ENCODE measurements around the gene EXOC6.
A peak's percentile ranks its signal among the peaks of the same experiment; 100 is the strongest.

The EXOC6 gene

GRCh38 chr10:92848441-92849233 is at the start of gene EXOC6 (continued):
- TF ChIP-seq PRDM6 (tag by site-specific recombination; IDR thresholded peaks at IDR 0.05) = no peak
- TF ChIP-seq MEIS1 (CRISPR knock-in tag; IDR thresholded peaks at IDR 0.05; ENCODE audit: borderline replicate concordance) = no peak
- no peak for TF ChIP-seq ZNF433 (tag by site-specific recombination; IDR thresholded peaks at IDR 0.05; ENCODE audit: low read depth)
- TF ChIP-seq TSHZ1 (tag by site-specific recombination; IDR thresholded peaks at IDR 0.05; ENCODE audit: borderline replicate concordance) = no peak
- no peak for TF ChIP-seq ZNF23 (tag by site-specific recombination; IDR thresholded peaks at IDR 0.05; ENCODE audit: borderline replicate concordance)
- no peak for TF ChIP-seq ZNF169 (tag by site-specific recombination; IDR thresholded peaks at IDR 0.05)
- peak; percentile 59 for TF ChIP-seq YY1 (tag by site-specific recombination; IDR thresholded peaks at IDR 0.05)
- no peak for TF ChIP-seq KLF7 (tag by site-specific recombination; IDR thresholded peaks at IDR 0.05; ENCODE audit: borderline replicate concordance)
- TF ChIP-seq ZBTB7A (tag by site-specific recombination; IDR thresholded peaks at IDR 0.05; ENCODE audit: low read depth) = 0 out of 2 replicates have a peak, but pooled peaks have one; percentile 42
- TF ChIP-seq ZNF175 (tag by site-specific recombination; IDR thresholded peaks at IDR 0.05) = no peak
- no peak for TF ChIP-seq ZNF777 (tag by site-specific recombination; IDR thresholded peaks at IDR 0.05; ENCODE audit: borderline replicate concordance)
- TF ChIP-seq ZNF214 (tag by site-specific recombination; IDR thresholded peaks at IDR 0.05; ENCODE audit: borderline replicate concordance) = no peak
- no peak for TF ChIP-seq ZBTB49 (tag by site-specific recombination; IDR thresholded peaks at IDR 0.05; ENCODE audit: low read depth)
- no peak for TF ChIP-seq GLI4 (tag by site-specific recombination; IDR thresholded peaks at IDR 0.05)
- TF ChIP-seq ZNF146 (tag by site-specific recombination; IDR thresholded peaks at IDR 0.05) = no peak
- TF ChIP-seq ZNF629 (tag by site-specific recombination; IDR thresholded peaks at IDR 0.05) = no peak
- TF ChIP-seq ZNF292 (tag by site-specific recombination; IDR thresholded peaks at IDR 0.05; ENCODE audit: borderline replicate concordance, low read depth) = no peak
- no peak for TF ChIP-seq ZNF311 (tag by site-specific recombination; IDR thresholded peaks at IDR 0.05; ENCODE audit: borderline replicate concordance)
- no peak for TF ChIP-seq ZNF274 (IDR thresholded peaks at IDR 0.05; ENCODE audit: low read length)
- TF ChIP-seq ZNF274 (tag by site-specific recombination; IDR thresholded peaks at IDR 0.05; ENCODE audit: borderline replicate concordance) = no peak
- TF ChIP-seq ZNF280C (tag by site-specific recombination; IDR thresholded peaks at IDR 0.05) = no peak
- TF ChIP-seq ZBTB8A (tag by site-specific recombination; IDR thresholded peaks at IDR 0.05) = peak; percentile 66
- TF ChIP-seq ZSCAN16 (tag by site-specific recombination; IDR thresholded peaks at IDR 0.05) = no peak
- TF ChIP-seq ZNF10 (tag by site-specific recombination; IDR thresholded peaks at IDR 0.05) = no peak
- TF ChIP-seq ZNF426 (tag by site-specific recombination; IDR thresholded peaks at IDR 0.05) = no peak
- no peak for TF ChIP-seq ZNF223 (tag by site-specific recombination; IDR thresholded peaks at IDR 0.05)
- TF ChIP-seq ZNF677 (tag by site-specific recombination; IDR thresholded peaks at IDR 0.05) = no peak
- TF ChIP-seq TRIM28 (IDR thresholded peaks at IDR 0.05; ENCODE audit: borderline replicate concordance, low read length) = no peak
- no peak for TF ChIP-seq ZNF449 (tag by site-specific recombination; IDR thresholded peaks at IDR 0.05)

Measured in HEK293 (cell line).